ENCODE data around the gene HOXA5.

GRCh38 chr7:27154901-27155815 lies 11.7 kb upstream of the HOXA5 start:
- TF ChIP-seq POLR2A (IDR thresholded peaks at IDR 0.05; ENCODE audit: low read length) (no peak), GATA1 (IDR thresholded peaks at IDR 0.05; ENCODE audit: low read depth, low read length) (no peak)

All from erythroblast (primary cell).